ENCODE measurements around the gene GRIN2A. TPM values are rescaled to one million over a fixed set of nuclear protein-coding genes. Genes with fewer than 3 reads are reported as not detected.

The GRIN2A gene
- 4.3 TPM for total RNA-seq

DNA sequence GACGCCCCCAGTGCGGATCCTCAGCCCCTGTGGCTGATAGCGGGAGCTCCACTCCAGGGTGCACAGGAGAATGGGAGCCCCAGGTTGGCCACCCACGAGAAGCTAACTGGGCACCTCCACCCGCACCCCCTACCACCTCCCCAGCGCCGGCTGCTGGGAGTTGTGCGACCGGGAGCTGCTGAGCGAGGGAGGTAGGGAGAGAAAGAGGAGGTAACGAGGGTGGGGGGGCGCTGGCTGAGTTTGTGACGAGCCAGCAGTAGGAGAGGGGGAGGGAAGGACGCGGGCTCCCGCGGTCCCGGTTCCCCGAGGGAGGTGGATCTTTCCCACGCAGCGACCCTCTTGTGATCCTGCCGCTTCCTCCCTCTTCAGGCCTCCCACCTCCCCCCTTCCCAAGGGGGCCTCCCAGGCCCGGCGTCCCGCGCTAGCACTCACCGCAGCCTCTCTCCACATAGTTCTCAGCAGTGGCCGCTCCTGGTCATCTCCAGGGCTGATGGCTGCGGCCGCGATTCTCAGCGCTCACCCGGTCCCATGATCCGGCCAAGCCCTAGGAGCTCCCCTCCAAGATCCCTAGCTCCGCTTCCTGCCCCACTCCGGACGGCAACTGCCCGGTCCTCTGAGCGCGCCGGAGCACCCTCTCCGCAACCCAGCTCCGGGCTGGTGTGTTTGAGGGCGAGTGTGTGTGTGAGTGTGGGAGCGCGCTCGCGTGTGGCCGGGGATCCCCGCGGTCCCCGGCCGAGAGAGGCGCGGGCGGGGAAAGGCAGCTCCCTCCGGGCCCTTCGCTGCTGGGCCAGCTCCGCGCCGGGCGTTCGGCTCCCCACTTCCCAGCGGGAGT lies at the start of gene GRIN2A:
Gene GRIN2A, minus strand, starts transcription at position 207 of the 832 bp plus-strand sequence. CDS start 2,017 bp downstream, outside the sequence.

Other genes with a start within 250 kb of the GRIN2A start
- gene ATF7IP2, start 203.6 kb upstream of the GRIN2A start, total RNA-seq = 13.4 TPM

Measured in camera-type eye (tissue), 1 donor.